Central memory CD4-positive, alpha-beta T cell (primary cell): Measurements from ENCODE around the gene DCAF6.

Source experiments
- DNase-seq: peaks from one replicate; pipeline ENCODE4 v3.0.0; 2022

DCAF6 gene

DNA sequence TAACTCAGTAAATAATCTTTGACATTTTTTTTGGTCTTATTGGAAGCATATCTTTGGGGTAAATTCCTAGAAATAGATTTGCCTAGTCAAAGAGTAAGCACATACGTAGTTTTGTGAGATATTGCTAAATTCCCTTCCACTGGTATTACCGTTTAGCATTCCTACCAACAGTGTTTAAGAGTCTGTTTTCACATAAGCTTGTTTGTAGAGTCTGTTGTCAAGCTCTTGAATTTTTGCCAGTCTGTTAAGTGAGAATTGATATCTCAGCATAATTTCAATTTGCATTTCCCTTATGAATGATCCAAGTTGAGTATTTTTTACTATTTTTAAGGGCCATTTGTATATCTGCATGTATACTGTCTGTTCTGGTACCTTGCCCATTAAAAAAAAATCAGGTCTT, 37.3 kb downstream of the DCAF6 start:
- DNase-seq: no peak

DNA sequence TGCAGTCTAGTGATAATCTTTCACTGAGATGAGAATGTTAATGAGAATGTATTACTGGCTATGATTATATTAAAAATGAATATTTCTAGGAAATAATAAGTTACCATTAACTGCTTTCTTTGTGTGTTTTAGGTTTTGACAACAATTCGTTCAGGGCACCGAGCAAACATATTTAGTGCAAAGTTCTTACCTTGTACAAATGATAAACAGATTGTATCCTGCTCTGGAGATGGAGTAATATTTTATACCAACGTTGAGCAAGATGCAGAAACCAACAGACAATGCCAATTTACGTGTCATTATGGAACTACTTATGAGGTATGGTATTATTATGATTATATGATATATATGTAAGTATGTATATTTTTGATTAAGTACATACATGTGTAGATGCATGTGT, 38.2 kb downstream of the DCAF6 start:
- DNase-seq: no peak

- DNase-seq: no peak
Observed at GRCh38 chr1:167977245-167977644, 40.8 kb downstream of the DCAF6 start.

- no peak for DNase-seq
Observed at GRCh38 chr1:167981933-167982332, 45.5 kb downstream of the DCAF6 start.

GRCh38 chr1:167983797-167984420, 47.4 kb downstream of the DCAF6 start:
- no peak for DNase-seq

GRCh38 chr1:167984886-167985489, 48.5 kb downstream of the DCAF6 start:
- no peak for DNase-seq

GRCh38 chr1:167987174-167987573, 50.7 kb downstream of the DCAF6 start:
- no peak for DNase-seq

DNA sequence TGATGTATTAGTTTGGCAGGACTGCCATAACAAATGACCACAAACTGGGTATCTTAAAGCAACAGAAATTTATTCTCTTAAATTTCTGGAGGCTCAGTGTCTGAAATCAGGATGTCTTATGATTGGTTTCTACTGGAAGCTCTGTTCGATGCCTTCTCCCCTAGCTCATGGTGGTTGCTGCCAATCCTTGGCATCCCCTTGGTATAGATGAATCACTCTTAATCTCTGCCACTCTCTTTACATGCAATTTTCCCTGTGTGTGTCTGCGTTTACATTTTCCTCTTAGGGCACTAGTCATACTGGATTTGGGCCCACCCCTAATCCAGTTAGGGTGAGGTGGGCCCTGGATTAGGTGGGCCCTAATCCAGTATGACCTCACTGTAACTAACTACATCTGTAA, 55.1 kb downstream of the DCAF6 start:
- DNase-seq: no peak

GRCh38 chr1:167993720-167994119, 57.2 kb downstream of the DCAF6 start:
- no peak for DNase-seq

DNA sequence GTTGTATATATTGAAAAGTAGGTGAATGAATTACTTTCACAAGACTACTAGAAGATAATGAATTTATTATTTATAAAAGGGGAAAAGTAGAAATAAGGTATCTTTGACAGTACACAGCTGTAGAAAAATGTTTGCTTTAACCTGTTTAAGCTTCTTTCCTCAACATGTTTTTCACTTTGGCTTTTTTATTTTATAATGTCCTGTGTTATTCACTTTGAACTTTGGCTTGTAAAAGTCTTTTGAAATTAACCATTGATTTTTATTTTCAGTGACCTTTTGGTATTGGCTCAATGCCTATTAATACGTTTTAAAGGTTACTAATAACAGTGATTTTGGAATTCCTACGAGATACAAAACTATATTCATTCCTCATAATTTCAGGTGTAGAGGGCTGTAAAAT, 58.1 kb downstream of the DCAF6 start:
- no peak for DNase-seq

DNA sequence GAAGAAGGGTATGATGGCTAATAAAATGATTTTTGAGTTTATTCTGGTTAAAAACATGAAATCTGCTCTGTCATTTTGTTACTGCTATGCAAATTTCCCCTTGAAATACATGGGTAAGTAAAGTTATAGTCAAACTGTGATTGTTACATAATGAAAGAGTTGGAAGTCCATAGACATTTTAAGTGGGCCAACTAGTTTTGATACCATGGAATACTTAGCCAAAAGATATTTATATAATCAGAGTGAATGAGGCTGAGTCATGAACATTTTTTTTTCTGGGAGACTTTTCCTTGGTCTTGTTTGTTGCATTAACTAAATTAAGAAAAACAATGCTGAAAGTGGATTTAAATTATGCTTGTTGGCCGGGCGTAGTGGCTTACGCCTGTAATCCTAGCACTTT, 58.6 kb downstream of the DCAF6 start:
- DNase-seq: no peak

GRCh38 chr1:167996266-167996665, 59.8 kb downstream of the DCAF6 start:
- DNase-seq: no peak

GRCh38 chr1:167997037-167997575, 60.6 kb downstream of the DCAF6 start:
- DNase-seq: no peak

DNA sequence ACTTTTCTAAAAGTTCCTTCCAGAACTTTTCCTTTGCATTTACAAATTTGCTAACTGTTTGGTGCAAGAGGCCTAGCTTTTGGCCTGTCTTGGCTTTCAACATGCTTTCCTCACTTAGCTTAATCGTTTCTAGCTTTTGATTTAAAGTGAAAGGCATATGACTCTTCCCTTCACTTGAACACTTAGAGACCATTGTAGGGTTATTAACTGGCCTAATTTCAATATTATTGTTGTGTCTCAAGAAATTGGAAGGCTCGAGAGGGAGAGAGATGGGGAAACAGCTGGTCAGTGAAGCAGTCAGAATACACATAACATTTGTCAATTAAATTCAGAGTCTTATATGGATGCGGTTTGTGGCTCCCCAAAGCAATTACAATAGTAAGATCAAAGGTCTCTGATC, 63.4 kb downstream of the DCAF6 start:
- DNase-seq: no peak

DNA sequence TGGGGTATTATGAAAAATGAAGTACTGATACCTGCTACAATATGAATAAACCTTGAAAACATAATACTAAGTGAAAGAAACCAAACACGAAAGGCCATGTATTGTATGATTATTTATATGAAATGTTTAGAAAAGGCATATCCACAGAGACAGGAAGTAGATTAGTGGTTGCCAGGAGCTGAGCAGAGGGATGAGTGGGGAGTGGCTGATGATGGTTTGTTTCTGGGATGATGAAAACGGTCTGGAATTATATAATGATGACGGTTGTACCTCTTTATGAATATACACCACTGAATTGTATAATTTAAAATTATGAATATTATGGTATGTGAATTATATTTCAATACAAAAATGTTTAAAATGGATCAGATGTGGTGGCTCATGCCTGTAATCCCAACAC, 64.2 kb downstream of the DCAF6 start:
- DNase-seq: no peak

DNA sequence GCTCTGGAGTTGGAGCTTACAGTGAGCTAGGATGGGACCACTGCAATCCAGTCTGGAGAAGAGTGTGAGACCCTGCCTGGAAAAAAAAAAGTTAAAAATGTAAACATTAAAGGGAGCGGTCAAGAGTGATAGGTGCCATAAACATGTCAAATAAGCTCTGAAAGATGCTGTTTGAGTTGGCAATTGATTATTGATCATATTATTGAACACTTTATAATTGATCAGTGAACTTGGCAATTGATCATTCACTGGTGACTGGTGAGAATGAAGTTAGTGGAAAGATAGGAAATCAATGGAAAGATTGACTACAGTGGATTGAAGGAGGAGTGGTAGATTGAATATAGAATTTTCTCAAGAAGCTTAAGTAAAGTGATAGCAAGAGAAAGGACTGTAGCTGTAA, 64.7 kb downstream of the DCAF6 start:
- DNase-seq: no peak

- no peak for DNase-seq
Observed at GRCh38 chr1:168004531-168004930, 68.0 kb downstream of the DCAF6 start.

DNA sequence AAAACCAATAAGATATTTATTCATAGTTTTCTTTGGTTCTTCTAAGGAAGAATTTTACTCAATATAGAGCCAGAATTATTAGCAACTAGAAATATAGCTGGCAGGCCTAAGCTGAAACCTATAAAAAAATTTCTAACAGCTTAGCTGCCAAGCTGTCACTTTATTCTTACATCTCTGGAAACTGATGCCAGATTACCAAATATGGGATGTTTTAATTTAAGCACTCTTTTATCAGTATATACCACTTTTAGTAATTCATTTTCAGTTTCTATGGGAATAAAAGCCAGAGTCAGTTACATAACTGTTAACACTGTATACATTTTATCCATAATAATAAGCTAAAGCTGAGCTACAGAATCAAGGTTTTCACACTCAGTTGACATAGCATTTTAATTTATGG, 69.0 kb downstream of the DCAF6 start:
- DNase-seq: no peak

DNA sequence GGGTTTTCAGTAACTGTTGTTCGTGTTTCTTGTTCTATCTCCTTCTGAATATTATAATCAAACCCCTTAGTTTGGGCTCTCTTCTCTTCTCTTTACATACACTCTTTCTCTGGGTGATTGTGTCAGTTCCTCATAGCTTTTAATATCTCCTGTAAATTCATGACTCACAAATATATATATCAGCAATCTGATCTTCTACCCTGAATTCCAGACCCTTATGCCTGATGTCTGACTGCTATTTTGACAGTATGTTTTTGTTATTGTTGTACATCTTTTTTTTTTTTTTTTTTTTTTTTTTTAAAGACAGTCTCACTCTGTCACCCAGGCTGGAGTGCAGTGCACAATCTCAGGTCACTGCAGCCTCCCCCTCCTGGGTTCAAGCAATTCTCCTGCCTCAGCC, 71.2 kb downstream of the DCAF6 start:
- DNase-seq: no peak

GRCh38 chr1:168008595-168008994, 72.1 kb downstream of the DCAF6 start:
- DNase-seq: no peak

DNA sequence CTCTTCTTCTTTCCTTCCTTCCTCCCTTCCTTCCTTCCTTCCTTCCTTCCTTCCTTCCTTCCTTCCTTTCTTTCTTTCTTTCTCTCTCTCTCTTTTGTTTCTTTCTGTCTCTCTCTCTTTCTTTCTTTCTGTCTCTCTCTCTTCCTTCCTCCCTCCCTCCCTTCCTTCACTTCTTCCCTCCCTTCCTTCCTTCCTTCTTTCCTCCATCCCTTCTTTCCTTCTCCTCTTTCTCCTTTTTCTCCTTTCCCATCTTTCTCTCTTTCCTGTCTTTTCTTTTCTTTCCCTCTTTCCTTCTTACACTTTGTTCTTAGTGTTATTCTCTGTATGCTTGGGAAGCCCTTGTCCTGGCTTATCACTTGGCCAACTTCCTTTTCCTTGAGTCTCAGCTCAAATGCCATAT, 72.8 kb downstream of the DCAF6 start:
- no peak for DNase-seq

DNA sequence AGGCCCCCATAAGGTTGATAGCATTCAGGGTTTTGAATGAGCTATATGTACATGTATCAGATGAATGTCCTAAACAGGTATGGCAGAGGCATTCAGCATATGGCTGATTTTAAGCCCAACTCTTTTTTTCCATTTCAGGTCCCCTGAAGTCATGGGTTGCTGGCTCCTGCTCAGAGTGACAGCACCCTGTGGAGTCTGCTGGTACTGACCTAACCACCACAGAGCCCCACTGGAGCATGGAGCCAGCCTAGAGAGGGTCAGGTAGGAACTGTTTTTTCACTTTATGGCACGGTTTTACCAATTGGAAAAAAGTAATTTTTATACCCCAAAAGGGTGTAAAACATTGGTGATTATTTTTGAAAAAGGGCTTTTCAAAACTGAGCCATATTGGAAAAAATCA, 82.9 kb downstream of the DCAF6 start:
- DNase-seq: no peak

DNA sequence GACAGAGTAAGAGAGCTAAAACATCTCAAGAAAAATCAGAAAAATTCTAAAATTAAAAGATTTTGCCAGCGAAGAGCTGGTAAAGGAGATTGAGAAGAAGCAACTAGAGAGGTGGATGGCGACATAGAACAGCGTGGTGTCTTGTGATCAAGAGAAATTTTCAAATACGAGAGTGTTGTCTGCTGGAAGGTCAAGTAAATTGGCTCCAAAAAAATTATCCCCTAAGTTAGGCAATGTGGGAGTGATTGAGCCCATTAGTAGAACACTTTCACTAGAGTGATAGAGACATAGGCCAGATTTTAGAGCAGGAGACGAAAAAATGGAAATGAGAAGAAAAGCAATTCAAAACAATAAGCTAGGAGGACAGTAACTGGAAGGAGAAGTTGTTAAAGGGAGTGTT, 94.7 kb downstream of the DCAF6 start:
- no peak for DNase-seq

GRCh38 chr1:168031627-168032026, 95.1 kb downstream of the DCAF6 start:
- no peak for DNase-seq

GRCh38 chr1:168032029-168032428, 95.5 kb downstream of the DCAF6 start:
- no peak for DNase-seq
